Measurements from ENCODE around the gene COL1A1. TPM values are rescaled to one million over a fixed set of nuclear protein-coding genes. Genes with fewer than 3 reads are reported as not detected.

COL1A1 gene
- total RNA-seq, 1 donor from 2014 or later, result 15.3 TPM

DNA sequence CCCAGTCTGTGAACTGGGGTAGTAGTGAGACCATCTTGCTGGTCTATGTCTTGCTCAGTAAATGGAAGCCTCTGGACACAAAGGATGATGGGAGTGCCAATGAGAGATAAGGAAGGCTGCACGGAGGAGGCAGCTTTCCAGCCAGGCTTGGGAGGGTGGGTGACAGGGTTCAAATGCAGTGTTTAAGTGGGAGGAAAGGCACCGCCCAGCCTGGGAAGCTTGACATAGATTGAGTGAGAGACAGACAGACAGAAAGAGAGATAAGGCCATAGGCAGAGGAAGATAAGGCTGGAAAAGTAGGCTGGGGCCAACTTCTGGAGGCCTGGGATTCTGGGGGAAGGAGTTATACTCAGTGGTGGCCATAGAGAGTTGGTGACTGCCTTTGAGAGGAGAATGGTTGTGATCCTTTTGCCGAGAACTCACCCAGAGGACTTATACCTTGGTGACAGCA is 7.2 kb upstream of the COL1A1 start:
- no peaks in the 10 kb centered on the region for H3K27me3 ChIP-seq (ENCODE audit: control insufficient read depth, insufficient read depth, low read length)
- no peaks in the 10 kb centered on the region for H3K36me3 ChIP-seq (ENCODE audit: control insufficient read depth, insufficient read depth, low read length)
- DNase-seq (ENCODE audit: low read depth), result no peak
- TF ChIP-seq, protein P1, sequence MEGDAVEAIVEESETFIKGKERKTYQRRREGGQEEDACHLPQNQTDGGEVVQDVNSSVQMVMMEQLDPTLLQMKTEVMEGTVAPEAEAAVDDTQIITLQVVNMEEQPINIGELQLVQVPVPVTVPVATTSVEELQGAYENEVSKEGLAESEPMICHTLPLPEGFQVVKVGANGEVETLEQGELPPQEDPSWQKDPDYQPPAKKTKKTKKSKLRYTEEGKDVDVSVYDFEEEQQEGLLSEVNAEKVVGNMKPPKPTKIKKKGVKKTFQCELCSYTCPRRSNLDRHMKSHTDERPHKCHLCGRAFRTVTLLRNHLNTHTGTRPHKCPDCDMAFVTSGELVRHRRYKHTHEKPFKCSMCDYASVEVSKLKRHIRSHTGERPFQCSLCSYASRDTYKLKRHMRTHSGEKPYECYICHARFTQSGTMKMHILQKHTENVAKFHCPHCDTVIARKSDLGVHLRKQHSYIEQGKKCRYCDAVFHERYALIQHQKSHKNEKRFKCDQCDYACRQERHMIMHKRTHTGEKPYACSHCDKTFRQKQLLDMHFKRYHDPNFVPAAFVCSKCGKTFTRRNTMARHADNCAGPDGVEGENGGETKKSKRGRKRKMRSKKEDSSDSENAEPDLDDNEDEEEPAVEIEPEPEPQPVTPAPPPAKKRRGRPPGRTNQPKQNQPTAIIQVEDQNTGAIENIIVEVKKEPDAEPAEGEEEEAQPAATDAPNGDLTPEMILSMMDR (IDR thresholded peaks at IDR 0.05; ENCODE audit: insufficient read depth, low read length, severe bottlenecking), result no peak
- no peak overlapping the region for H3K4me3 ChIP-seq (ENCODE audit: low read depth, low read length)
- no peak for FAIRE-seq

DNA sequence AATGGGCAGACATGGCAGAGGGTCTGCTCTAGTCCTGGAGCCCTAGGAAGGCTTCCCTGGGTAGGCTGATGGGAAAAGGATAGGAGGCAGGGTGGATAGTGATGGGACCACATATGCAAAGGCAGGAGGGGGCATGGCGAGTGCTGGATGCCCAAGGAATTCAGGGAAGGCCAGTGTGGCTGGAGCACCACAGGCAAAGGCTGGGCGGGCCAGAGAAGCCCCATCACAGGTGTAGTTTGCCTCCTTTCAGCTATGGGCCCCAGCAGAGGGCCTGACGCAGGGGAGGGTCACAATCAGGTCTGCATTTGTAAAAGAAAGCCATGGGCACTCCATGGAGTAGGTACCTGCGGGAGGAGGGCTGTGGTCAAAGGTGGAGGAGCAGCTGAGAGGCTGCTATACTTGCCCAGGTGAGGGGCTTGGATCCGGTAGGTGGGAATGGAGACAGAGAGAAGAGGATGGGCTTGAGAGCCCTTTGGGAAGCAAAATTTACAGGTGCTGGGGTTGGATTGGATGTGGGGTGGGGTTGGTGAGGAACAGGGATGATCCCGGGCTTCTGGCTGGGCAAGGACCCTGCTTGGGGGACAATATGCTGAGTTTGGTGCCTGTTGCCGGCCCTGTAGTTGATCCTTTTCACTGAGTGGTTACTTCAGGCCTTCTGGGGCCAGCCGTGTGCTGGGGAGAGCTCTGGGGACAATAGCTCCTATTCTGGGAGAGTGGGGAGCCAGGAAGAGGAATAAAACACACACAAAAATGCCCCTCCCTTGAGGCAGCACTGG is 6.5 kb upstream of the COL1A1 start:
- FAIRE-seq (no peak), DNase-seq (ENCODE audit: low read depth) (no peak)
- H3K36me3 ChIP-seq (ENCODE audit: control insufficient read depth, insufficient read depth, low read length), result no peaks in the 10 kb centered on the region
- H3K4me3 ChIP-seq (ENCODE audit: low read depth, low read length), result no peak overlapping the region
- TF ChIP-seq, protein P1 (IDR thresholded peaks at IDR 0.05; ENCODE audit: insufficient read depth, low read length, severe bottlenecking), result no peak
- H3K27me3 ChIP-seq (ENCODE audit: control insufficient read depth, insufficient read depth, low read length), result no peaks in the 10 kb centered on the region

DNA sequence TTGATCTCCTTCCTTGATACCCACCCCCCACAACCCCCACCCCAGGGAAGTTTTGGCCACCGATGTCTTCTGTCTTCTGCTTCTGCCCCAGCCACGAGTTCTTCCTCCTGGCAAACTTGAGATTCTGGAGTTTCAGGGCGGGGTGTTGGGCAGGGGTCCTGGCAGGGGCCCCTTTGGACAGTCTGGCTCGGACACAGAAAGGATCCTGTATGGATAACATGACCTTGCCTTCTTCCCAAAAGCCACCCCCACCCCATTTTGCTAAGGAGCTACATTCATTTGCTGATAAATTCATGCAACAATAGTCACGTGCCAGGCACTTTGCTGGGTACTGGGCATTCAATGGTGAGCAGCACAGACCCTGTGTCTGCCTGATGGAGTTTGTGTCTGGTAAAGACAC is 5.9 kb upstream of the COL1A1 start:
- TF ChIP-seq, protein P1 (IDR thresholded peaks at IDR 0.05; ENCODE audit: insufficient read depth, low read length, severe bottlenecking), result no peak
- Histone ChIP-seq H3K36me3 (ENCODE audit: control insufficient read depth, insufficient read depth, low read length) (no peaks in the 10 kb centered on the region), H3K27me3 (ENCODE audit: control insufficient read depth, insufficient read depth, low read length) (no peaks in the 10 kb centered on the region), H3K4me3 (ENCODE audit: low read depth, low read length) (no peak overlapping the region)
- FAIRE-seq, result no peak
- no peak for DNase-seq (ENCODE audit: low read depth)

DNA sequence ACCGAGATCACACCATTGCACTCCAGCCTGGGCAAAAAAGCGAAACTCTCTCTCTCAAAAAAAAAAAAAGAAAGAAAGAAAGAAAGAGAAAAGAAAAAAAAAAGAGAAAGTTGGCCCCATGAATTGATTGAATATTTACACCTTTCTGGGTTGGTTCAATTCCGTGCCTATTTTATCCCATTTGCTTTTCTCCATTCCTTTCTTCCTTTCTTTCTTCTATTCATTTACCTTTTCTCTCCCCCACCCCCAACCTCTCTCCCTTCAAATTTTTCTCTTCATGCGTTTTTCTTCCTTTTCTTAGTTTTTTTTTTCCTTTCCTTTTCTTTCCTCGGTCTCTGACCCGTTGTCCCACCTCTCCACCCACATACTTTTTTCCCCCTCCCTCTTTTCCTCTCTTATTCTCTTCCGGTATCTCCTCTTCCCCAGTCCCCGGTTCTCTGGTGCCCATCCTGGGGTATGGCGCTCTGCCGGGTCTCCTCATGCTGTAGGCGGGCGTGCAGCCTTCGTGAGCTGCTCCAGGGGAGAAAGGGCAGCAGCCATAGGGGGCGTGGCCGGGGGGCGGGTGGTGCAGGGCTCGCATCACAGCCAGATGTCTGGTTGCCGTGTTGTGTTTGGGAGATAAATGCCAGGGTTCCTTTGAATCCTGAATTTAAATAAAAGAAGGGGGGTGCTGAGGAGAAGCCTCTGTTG is 5.3 kb upstream of the COL1A1 start:
- Histone ChIP-seq H3K36me3 (ENCODE audit: control insufficient read depth, insufficient read depth, low read length) (no peaks in the 10 kb centered on the region), H3K27me3 (ENCODE audit: control insufficient read depth, insufficient read depth, low read length) (no peaks in the 10 kb centered on the region), H3K4me3 (ENCODE audit: low read depth, low read length) (no peak overlapping the region)
- TF ChIP-seq, protein P1 (IDR thresholded peaks at IDR 0.05; ENCODE audit: insufficient read depth, low read length, severe bottlenecking), result no peak
- FAIRE-seq (no peak), DNase-seq (ENCODE audit: low read depth) (no peak)

DNA sequence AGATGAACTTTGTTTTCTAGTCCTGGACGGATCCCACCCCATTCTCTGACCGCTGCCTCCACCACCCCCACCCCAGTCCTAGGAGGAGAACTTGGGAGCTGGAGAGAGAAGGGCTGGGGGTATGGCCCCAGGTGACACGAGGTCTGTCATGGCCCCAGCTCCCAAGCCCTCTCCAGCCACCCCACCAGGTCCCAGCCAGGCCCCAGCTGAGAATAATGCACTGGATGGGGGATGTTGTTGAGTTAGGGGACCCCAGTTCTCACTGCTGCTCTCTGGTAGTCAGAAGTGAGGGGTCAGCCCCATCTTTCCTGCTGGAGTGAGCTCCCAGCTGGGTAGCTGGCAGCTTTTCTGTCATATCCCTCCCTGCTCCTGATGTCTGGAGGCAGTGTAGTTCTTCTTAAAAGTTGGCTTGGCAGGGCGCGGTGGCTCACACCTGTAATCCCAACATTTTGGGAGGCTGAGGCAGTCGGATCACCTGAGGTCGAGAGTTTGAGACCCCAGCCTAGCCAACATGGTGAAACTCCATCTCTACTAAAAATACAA is 4.6 kb upstream of the COL1A1 start:
- no peak overlapping the region for H3K4me3 ChIP-seq (ENCODE audit: low read depth, low read length)
- TF ChIP-seq, protein P1 (IDR thresholded peaks at IDR 0.05; ENCODE audit: insufficient read depth, low read length, severe bottlenecking), result no peak
- no peak for FAIRE-seq
- H3K36me3 ChIP-seq (ENCODE audit: control insufficient read depth, insufficient read depth, low read length), result no peaks in the 10 kb centered on the region
- H3K27me3 ChIP-seq (ENCODE audit: control insufficient read depth, insufficient read depth, low read length), result peaks cover 3% of the 10 kb centered on the region
- no peak for DNase-seq (ENCODE audit: low read depth)

Measured in bronchial epithelial cell (primary cell).